ENCODE measurements around the gene FN1.

Gene FN1

DNA sequence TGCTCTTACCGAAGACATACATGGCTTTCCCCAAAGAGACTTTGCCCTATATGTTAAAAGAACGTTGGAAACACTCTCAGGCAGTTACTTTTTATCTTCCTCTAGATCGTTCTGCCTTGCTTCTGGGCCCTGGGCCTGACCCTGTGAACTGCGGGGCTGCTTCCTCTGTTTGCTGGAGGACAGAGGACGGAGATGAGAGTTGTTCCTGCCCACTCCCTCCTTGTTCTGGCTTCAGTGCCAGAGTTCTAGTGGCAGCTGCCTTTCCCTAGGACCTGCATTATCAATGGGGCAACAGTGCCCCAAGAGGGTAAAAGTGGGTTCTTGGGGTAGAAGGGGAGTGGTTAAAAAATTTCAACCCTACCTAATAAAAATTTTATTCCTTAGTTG, 6.5 kb upstream of the FN1 start:
- TF ChIP-seq, protein P1, sequence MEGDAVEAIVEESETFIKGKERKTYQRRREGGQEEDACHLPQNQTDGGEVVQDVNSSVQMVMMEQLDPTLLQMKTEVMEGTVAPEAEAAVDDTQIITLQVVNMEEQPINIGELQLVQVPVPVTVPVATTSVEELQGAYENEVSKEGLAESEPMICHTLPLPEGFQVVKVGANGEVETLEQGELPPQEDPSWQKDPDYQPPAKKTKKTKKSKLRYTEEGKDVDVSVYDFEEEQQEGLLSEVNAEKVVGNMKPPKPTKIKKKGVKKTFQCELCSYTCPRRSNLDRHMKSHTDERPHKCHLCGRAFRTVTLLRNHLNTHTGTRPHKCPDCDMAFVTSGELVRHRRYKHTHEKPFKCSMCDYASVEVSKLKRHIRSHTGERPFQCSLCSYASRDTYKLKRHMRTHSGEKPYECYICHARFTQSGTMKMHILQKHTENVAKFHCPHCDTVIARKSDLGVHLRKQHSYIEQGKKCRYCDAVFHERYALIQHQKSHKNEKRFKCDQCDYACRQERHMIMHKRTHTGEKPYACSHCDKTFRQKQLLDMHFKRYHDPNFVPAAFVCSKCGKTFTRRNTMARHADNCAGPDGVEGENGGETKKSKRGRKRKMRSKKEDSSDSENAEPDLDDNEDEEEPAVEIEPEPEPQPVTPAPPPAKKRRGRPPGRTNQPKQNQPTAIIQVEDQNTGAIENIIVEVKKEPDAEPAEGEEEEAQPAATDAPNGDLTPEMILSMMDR (IDR thresholded peaks at IDR 0.05; ENCODE audit: insufficient read depth, low read depth, low read length, missing control alignments): no peak
- no peak for DNase-seq (ENCODE audit: low read depth)
- H3K4me3 ChIP-seq (ENCODE audit: low read length): no peak overlapping the region

DNA sequence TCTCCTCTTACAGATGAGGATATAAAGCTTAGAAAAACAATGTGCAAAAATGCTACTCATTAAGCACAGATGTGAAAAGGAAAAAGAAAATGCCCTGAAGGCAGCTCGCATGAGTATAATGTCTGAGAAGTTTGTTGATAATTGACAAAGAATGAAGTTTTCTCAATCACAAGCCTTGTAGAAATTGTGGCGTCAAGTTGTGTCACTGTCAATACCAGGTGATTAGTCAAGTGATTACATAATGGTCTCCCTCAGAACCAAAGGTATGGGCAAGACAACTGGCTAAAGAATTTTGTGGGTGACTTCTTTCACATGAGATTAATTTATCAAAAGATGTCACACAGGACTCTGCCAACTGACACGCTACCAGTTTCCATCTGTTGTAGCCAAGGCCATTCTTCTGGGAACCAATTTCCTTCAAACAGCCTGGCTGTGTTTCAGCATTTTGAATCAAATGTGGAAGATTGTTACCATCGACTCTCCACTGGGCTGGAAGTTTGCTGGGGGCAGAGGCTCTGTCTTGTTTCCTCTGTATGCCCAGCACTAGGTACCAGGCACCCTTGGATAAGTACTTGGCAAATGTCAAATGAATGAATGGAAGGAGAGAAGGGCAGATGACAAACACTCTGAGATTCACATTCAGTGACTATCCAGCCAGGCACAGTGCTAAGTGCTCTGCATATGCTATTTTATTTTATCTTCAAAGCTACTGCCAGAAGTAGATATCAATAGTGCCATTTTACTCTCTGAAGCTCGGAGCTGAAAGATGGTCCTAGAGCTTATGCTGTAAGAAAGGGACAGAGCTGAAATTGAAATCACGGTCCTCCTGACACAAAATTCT, 5.9 kb upstream of the FN1 start:
- no peak overlapping the region for H3K4me3 ChIP-seq (ENCODE audit: low read length)
- TF ChIP-seq, protein P1 (IDR thresholded peaks at IDR 0.05; ENCODE audit: insufficient read depth, low read depth, low read length, missing control alignments): no peak
- peak; percentile 96 for DNase-seq (ENCODE audit: low read depth)

DNA sequence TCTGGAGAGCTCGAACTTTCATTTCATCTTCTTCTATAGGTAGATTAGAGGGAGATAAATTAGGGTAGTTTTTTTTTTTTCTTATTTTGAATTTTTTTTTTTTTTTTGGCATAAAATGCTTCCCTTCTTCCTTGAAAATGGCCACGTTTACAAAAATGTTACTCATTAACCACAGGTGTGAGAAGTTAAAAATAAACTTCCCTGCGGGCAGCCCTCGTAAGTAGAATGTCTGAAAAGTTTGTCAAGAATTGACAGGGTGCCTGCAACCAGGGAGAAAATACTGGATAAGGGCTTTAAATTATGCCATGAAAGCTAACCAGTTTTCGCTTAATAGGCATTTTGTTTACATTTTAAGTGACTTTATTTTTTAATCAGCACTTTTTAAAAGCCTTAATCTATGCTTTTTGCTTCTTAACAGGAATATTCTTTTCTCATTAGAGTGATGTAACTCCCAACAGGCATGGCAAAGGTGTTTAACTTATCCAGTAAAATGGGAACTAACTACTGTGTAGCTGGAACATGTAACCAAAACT, 4.2 kb upstream of the FN1 start:
- TF ChIP-seq, protein P1 (IDR thresholded peaks at IDR 0.05; ENCODE audit: insufficient read depth, low read depth, low read length, missing control alignments): no peak
- DNase-seq (ENCODE audit: low read depth): peak; percentile 55

DNA sequence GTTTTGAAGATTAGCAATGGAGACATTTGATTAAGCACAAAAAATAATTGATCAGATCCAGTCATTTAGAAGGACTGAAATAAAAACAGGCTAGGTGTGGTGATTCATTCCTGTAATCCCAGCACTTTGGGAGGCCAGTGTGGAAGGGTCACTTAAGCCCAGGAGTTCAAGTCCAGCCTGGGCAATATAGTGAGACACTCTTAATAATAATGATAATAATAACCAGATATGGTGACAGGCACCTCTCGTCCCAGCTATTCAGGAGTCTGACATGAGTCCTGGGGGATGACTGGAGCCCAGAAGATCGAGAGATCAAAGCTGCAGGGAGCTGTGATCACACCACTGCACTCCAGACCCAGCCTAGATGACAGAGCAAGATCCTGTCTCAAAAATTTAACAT, 3.5 kb upstream of the FN1 start:
- TF ChIP-seq, protein P1 (IDR thresholded peaks at IDR 0.05; ENCODE audit: insufficient read depth, low read depth, low read length, missing control alignments): no peak
- DNase-seq (ENCODE audit: low read depth): no peak
- no peak overlapping the region for H3K4me3 ChIP-seq (ENCODE audit: low read length)

More for the DNA sequence above, 4.2 kb upstream of the FN1 start:
- no peak overlapping the region for H3K4me3 ChIP-seq (ENCODE audit: low read length)

DNA sequence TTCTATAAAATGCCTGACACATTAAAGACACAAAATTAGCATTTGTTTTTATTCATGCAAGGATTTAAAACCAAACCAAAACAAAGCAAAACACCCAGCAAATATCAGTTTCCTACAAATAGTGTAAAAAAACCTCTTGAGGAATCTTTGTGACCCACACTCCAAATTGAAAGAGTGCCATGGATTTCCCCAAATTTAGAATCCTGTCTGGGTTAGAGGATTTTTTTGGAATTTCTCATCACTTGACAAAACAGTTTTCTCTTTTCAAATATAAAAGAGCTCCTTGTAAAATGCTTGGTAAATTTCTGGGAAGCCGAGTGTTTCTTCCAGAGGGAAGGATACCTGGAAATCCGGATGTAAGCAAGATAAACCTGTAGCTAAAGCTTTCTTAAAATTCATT, 1.7 kb upstream of the FN1 start:
- H3K4me3 ChIP-seq (ENCODE audit: low read length): no peak overlapping the region
- DNase-seq (ENCODE audit: low read depth): no peak
- TF ChIP-seq, protein P1 (IDR thresholded peaks at IDR 0.05; ENCODE audit: insufficient read depth, low read depth, low read length, missing control alignments): no peak

DNA sequence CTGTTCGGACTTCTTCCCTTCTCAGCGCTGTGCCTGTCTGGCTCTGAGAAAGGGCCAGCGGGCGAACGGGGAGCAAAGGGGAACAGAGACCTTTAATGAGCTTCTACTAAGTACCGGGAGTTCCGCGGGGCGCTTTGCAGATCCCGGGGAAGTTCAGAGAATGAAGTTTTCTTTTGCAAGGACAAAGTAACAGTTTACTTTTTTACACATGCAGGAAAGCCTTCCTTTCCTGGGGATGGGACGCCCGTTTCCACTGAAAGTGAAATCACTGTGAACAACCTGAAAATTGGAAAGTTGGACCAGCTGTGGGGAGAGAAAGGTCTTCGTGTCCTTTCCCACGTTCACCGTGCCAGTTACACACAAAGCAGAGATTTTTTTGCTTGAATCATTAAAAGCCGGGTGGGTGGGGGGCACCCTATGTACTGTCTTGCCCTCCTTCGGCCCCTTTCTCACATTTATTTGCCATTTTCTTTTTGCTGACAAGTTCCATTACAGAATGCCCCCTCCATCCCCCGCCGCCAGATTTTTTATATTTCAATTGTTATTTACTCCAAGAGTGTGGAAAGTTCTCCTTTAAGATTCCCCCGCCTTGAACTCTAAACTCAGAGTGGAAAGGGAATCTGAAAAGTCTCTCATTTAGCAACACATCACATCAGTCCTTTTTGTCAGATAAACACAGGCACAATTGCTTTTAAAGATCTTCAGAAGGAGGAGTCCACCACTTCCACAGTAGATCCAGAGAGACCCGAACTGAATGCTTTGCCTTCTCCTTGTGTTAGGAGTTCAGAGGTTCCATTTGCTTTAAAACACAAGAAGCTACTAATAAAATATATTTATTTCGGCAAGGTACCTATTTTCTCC, 1.1 kb upstream of the FN1 start:
- TF ChIP-seq, protein P1 (IDR thresholded peaks at IDR 0.05; ENCODE audit: insufficient read depth, low read depth, low read length, missing control alignments): no peak
- no peak for DNase-seq (ENCODE audit: low read depth)
- peak overlapping the region; percentile 67 for H3K4me3 ChIP-seq (ENCODE audit: low read length)

Data from epithelial cell of esophagus (primary cell).